Uterus (tissue), 4 donors: ENCODE results near the gene ZNF609. TPM values are rescaled to one million over a fixed set of nuclear protein-coding genes. Genes with fewer than 3 reads are reported as not detected.

ENCODE experiments used
- DNase-seq, 2 donors: peaks; one replicate each; pipeline ENCODE4 v3.0.0-alpha.2; 2019 to 2020
- H3K27ac ChIP-seq, 2 donors: fragments of 200-600 bp; sonication (generic); 1 replicate in 1 of 2; 2 replicates in 1 of 2; pipeline ENCODE4 v1.5.1; 2016 to 2018
- H3K27me3 ChIP-seq, 2 donors: fragments of 200-600 bp; sonication (generic); one replicate each; pipeline ENCODE4 v1.5.1; 2018 to 2019; ENCODE audit warnings: control low read depth in 1 of 2
- H3K36me3 ChIP-seq, 2 donors: fragments of 200-600 bp; sonication (generic); one replicate each; pipeline ENCODE4 v1.5.1; 2019; ENCODE audit warnings: control low read depth in 1 of 2
- H3K4me1 ChIP-seq, 2 donors: fragments of 200-600 bp; sonication (generic); one replicate each; pipeline ENCODE4 v1.5.1; 2018 to 2019; ENCODE audit warnings: control low read depth in 1 of 2
- H3K4me3 ChIP-seq, 2 donors: fragments of 200-600 bp; sonication (generic); 1 replicate in 1 of 2; 2 replicates in 1 of 2; pipeline ENCODE4 v1.5.1; 2018 to 2019; ENCODE audit warnings: mild to moderate bottlenecking in 1 of 2
- H3K9me3 ChIP-seq, 2 donors: fragments of 200-600 bp; sonication (generic); one replicate each; pipeline ENCODE4 v1.5.1; 2019; ENCODE audit warnings: control low read depth in 1 of 2
- POLR2A ChIP-seq, 2 donors: fragments of 450-650 bp; IDR thresholded peaks; one replicate each; pipeline ENCODE4 v1.6.1; 2016; ENCODE audit warnings: antibody characterized with exemption in 2 of 2, mild to moderate bottlenecking in 1 of 2, moderate library complexity in 1 of 2
- intact Hi-C: fragments of 100-400 bp; cut with DNase I; formaldehyde crosslinking; loops from one replicate; pipeline ENCODE4 v1.15.1; 2023; ENCODE audit warnings: low total_unique reads
- small RNA-seq: library from RNA; depleted of rRNA; stranded (forward); fragments of <200 nt; gene quantifications from one replicate; pipeline ENCODE3, GENCODE V24; 2016
- total RNA-seq, 4 donors: library from RNA; depleted of rRNA in 3 of 4; stranded (reverse); fragments of >200 nt in 3 of 4; gene quantifications; one replicate each; pipeline versions ENCODE4 v1.1.0 to v1.2.4, GENCODE V29; 2014 to 2023
- TF ChIP-seq, protein P1 (sequence below), 4 experiments: fragments of 200-600 bp in 2 of 4; fragments of 450-650 bp in 2 of 4; sonication (generic) in 2 of 4; IDR thresholded peaks; one replicate each; pipeline ENCODE4 v1.5.1; 2016 to 2019; ENCODE audit warnings: antibody characterized with exemption in 4 of 4, mild to moderate bottlenecking in 2 of 4, moderate library complexity in 1 of 4
- donor health status: DM: yes; HTN: yes; CAD: no.

The ZNF609 gene
- total RNA-seq, 4 donors from 2014 or later: 12.4 to 59.6 (median 26.1) TPM

DNA sequence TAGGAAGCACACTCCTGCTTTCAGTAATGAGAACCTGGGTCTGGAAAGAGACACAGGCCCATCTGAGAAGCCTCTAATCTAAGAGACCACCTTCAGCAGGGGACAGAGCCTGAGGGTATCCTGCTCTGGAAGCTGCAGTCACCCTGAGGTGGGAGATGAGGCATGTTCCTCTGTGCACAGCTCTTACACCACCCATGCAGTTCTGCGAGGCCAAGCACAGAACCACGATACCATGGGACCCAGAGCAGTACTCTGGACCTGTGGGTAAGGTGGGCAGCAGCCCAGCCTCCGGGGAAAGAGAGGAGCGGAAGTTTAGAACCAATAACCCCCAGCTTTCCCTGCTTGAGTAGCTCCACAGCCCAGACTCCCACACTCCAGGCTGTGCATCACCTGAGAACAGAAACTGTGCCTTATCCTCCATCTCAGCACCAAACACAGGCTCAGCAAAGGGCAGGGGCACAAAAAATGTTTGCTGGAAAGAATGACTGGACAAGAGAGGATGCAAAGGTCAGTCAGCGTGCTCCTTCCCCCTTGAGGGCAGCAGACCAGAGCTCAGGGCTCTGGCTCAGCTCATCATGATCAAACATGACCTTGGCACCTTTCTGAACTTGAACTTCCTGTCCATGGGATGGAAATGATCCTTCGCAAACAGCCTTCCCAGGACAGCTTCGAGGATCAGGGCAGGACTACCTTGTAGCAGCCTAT, 271.9 kb downstream of the ZNF609 start:
- no peak overlapping the region for H3K4me3 ChIP-seq
- DNase-seq: no peak
- H3K27me3 ChIP-seq: no peaks in the 10 kb centered on the region
- no peak overlapping the region for H3K27ac ChIP-seq
- H3K36me3 ChIP-seq: no peaks in the 10 kb centered on the region
- intact Hi-C loops: loop anchor here (5.0 to 10.0 kb wide), 2 partner anchors 80 to 172 kb away; no protein-coding TSS in a partner anchor
- H3K9me3 ChIP-seq: no peaks in the 10 kb centered on the region
- H3K4me1 ChIP-seq: no peaks in the 10 kb centered on the region
- TF ChIP-seq POLR2A (IDR thresholded peaks at IDR 0.05): no peak
- TF ChIP-seq, protein P1, sequence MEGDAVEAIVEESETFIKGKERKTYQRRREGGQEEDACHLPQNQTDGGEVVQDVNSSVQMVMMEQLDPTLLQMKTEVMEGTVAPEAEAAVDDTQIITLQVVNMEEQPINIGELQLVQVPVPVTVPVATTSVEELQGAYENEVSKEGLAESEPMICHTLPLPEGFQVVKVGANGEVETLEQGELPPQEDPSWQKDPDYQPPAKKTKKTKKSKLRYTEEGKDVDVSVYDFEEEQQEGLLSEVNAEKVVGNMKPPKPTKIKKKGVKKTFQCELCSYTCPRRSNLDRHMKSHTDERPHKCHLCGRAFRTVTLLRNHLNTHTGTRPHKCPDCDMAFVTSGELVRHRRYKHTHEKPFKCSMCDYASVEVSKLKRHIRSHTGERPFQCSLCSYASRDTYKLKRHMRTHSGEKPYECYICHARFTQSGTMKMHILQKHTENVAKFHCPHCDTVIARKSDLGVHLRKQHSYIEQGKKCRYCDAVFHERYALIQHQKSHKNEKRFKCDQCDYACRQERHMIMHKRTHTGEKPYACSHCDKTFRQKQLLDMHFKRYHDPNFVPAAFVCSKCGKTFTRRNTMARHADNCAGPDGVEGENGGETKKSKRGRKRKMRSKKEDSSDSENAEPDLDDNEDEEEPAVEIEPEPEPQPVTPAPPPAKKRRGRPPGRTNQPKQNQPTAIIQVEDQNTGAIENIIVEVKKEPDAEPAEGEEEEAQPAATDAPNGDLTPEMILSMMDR (IDR thresholded peaks at IDR 0.05): no peak

Small RNA genes lying within 50 kb of the gene (small RNA-seq; reads per million reads assigned to genes)
- not detected for gene AC100830.2
- gene RF00019: not detected
- not detected for gene RNU6-549P

Other genes starting within 250 kb of the ZNF609 start
- gene CSNK1G1, start 104.4 kb upstream of the ZNF609 start, total RNA-seq: 10 to 100 TPM; 16.5 to 41.8 (median 33.3) TPM
- 10 to 100 TPM in 1 of 4 donors, not detected in 3; 22.7 TPM for gene PCLAF, start 79.1 kb upstream of the ZNF609 start, total RNA-seq
- 10 to 100 TPM in 3 of 4 donors, 1 to 10 TPM in 1; 1.2 to 24.1 (median 20.3) TPM for gene TRIP4, start 72.7 kb upstream of the ZNF609 start, total RNA-seq